Uterus (tissue), 2 donors: Measurements from ENCODE around the gene DKK2.

Experiments used
- CTCF ChIP-seq, 4 experiments: fragments of 200-600 bp in 2 of 4; fragments of 450-650 bp in 2 of 4; sonication (generic) in 2 of 4; IDR thresholded peaks; one replicate each; pipeline ENCODE4 v1.5.1; 2016 to 2019; ENCODE audit warnings: antibody characterized with exemption in 4 of 4, mild to moderate bottlenecking in 2 of 4, moderate library complexity in 1 of 4
- POLR2A ChIP-seq, 2 donors: fragments of 450-650 bp; IDR thresholded peaks; one replicate each; pipeline ENCODE4 v1.6.1; 2016; ENCODE audit warnings: antibody characterized with exemption in 2 of 2, mild to moderate bottlenecking in 1 of 2, moderate library complexity in 1 of 2

- TF ChIP-seq CTCF (IDR thresholded peaks at IDR 0.05): no peak
- no peak for TF ChIP-seq POLR2A (IDR thresholded peaks at IDR 0.05)
These were observed 32.9 kb upstream of the DKK2 start for GRCh38 chr4:107069049-107069448.
